ENCODE data around the gene TRAF5.

- TF ChIP-seq SMC3 (IDR thresholded peaks at IDR 0.05; ENCODE audit: low read depth, low read length), result no peak
- no peak for TF ChIP-seq CTCF (conservative IDR thresholded peaks at IDR 0.05; ENCODE audit: low read depth, low read length)
- TF ChIP-seq POLR2A (IDR thresholded peaks at IDR 0.05; ENCODE audit: low read depth, low read length), result no peak
- no peak for TF ChIP-seq CEBPB (IDR thresholded peaks at IDR 0.05; ENCODE audit: low read depth, low read length)
- no peak for TF ChIP-seq USF2 (IDR thresholded peaks at IDR 0.05; ENCODE audit: low read depth, low read length)
- TF ChIP-seq RCOR1 (IDR thresholded peaks at IDR 0.05; ENCODE audit: insufficient replicate concordance, low read length), result no peak
- TF ChIP-seq BHLHE40 (IDR thresholded peaks at IDR 0.05; ENCODE audit: low read depth, low read length), result no peak
- TF ChIP-seq RAD21 (IDR thresholded peaks at IDR 0.05; ENCODE audit: low read length), result no peak
- TF ChIP-seq MAZ (IDR thresholded peaks at IDR 0.05; ENCODE audit: borderline replicate concordance, low read depth, low read length), result no peak
Measured at GRCh38 chr1:211336161-211336560, 9.5 kb downstream of the TRAF5 start.
